HG03175 (cell line): ENCODE measurements around the gene PPP1R12C.
"Not testable (repeated sequence)": the region's sequence is repeated elsewhere in the genome, so short reads cannot be mapped to it uniquely, and the experiment has no call there.

ENCODE experiments used
- ATAC-seq: cut with Tn5 transposase; IDR thresholded peaks from one replicate; pipeline ENCODE4 v1.9.1; 2021; ENCODE audit warnings: mild to moderate bottlenecking, moderate library complexity; ENCODE audit not compliant: unreplicated experiment

PPP1R12C gene

DNA sequence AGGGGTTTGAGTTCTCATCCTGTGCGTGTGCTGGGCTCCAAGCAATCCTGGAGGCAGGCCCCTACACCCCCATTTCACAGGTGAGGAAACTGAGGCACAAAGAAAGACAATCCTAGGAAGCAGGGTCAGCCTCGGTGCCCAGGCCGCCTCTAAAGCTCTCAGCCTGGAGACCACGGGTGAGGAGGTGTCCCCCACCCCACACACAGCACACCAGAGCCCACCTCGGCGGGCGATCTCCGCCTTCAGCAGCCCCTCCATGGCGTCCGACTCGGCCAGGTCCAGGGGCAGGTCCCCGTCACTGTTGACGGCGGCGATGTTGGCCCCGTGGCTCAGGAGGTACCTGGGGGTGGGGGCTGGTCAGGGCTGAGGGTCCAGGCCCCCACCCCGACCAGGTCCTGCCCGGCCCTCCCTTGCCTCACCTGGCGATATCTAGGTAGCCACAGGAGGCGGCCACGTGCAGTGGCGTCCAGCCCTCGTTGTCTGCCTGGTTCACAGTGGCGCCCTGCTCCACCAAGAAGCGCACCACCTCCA is 5.1 kb downstream of the PPP1R12C start:
- no peak for ATAC-seq

DNA sequence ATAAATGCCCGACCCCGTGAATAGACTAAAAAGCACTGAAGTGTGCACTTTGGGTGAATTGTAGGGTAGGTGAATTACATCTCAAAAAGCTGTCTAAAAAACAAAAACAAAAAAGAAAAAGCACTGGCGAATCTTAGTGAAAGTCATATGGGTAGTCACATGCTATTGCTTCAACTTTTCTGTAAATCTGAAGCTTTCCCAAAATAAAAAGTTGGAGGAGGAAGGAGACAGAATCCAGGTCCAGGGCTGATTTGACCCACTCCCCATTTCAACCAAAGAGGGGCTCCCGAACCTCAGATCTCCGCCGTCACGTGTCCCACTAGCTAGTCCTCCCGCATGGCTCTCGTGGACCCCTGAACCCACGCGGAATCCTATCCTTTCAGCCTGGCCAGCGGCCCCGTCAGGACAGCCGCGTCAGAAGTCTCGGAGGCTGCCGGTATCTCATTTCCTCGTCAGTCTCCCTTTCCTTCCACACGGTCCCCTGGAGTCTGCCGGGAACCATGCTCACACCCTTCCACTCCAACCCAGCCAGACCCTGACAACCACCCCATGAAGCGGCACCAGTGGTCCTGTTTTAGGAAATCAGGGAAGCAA is 6.1 kb downstream of the PPP1R12C start:
- no peak for ATAC-seq

DNA sequence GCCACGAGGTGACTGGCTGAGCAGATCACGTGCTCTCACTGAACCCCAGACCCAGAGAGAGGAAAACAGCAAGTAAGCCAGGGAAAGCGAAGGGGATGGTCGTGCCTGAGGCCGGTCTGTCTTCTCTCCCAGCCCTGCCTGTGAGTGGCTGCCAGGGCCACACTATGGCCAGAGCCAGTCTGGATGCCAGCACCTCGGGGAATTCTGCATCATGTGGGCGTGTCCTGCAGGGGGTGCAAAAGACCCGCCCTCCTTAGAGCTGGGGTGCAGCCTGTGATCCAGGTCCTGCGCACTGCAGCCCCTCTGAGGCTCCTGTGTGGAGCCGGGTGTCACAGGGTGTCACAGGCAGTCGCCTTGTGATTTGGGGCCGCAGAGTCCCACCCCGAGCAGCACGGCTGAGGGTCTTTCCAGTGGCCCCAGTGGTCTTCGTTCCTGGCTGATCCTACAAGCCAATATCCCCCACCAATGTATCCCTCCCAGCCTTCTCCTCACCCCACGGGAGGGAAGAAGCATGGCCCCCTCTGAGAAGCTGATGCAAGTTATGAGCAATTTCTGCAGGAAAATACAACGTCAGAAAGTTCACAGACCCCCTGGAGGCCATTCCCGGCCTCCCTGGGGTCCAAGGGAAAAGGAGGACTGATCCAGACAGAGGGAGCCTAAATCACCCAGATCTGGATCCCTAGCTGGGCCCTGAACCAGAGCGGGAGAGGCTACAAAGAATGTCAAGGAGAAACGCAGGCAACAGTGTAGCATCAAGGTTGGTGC is 7.7 kb downstream of the PPP1R12C start:
- ATAC-seq: no peak

DNA sequence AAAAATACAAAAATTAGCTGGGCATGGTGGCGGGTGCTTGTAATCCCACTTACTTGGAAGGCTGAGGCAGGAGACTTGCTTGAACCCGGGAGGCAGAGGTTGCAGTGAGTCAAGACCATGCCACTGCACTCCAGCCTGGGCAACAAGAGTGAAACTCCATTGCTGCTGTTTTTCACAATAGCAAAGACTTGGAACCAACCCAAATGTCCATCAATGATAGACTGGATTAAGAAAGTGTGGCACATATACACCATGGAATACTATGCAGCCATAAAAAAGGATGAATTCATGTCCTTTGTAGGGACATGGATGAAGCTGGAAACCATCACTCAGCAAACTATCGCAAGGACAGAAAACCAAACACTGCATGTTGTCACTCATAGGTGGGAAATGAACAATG is 10.2 kb downstream of the PPP1R12C start:
- ATAC-seq: not testable (repeated sequence)

DNA sequence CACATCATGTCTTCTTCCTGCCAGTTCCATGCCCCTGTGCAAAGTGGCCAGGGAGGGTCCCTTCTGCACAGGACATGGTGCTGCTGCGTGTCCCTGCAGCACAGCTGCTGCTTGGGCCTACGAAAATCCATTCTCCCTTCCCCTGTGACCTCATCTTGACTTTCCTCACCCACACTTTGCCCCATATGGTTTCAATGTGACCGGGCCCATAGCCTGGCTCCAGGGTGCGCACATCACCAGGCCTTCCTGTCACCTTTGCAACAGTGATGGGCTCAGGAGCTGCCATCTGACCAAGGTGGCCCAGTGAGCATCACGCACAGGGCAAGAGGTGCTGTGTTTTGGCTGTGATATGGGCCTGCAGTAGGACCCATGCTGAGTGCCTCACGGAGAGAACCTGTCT is 10.8 kb downstream of the PPP1R12C start:
- ATAC-seq: no peak

DNA sequence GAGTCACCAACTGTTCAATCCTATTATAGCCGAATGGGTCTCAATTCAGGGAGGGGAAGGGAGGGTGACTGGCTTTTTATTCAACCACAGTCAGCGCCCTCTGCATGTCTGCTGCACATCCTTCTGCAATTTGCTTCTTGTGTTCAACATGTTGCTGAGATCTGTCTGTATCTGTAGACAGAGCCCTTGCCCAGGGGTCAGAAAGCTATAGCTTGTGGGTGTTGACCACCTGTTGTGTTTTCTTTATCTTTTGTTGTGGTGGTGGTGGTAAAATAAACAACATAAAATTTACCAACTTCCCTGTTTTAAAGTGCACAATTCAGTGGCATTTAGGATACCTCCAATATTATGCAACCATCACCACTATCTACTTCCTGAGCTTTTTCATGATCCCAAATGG is 12.2 kb downstream of the PPP1R12C start:
- no peak for ATAC-seq

DNA sequence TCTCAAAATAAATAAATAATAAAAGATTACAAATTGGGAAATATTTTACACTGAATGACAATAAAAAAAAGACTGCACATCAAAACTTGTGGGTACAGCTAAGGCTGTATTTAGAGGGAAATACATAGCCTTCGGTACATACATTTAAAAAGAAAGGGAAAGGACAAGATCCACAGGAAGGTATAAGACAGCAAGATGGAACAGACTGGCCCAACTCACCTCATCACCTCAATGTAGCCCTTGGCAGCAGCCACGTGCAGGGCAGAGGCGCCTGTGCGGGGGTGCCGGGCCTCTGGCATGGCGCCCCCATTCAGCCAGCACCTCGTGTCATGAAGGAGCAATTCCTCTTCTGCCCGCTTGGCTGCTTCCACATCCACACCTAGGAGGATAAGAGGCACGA is 14.2 kb downstream of the PPP1R12C start:
- ATAC-seq: no peak

DNA sequence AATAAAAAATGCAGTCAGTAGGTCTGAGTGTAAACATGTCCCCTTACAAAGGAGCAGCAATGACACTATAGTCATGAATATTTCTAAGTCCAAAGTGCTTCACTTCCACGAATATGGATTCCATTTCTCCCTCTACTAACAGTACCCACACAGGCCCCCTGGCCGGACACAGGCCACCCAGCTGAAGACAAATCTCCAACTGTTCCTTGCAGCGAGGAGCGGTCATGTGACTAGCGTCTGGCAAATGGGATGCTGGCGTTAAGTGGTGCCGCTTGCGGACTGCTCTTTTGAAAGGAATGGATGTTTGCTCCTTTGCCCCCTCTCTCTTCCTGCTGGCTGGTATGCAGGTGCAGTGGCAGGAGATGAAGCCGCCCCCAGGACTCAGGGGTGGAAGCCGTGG is 16.2 kb downstream of the PPP1R12C start:
- ATAC-seq: no peak

DNA sequence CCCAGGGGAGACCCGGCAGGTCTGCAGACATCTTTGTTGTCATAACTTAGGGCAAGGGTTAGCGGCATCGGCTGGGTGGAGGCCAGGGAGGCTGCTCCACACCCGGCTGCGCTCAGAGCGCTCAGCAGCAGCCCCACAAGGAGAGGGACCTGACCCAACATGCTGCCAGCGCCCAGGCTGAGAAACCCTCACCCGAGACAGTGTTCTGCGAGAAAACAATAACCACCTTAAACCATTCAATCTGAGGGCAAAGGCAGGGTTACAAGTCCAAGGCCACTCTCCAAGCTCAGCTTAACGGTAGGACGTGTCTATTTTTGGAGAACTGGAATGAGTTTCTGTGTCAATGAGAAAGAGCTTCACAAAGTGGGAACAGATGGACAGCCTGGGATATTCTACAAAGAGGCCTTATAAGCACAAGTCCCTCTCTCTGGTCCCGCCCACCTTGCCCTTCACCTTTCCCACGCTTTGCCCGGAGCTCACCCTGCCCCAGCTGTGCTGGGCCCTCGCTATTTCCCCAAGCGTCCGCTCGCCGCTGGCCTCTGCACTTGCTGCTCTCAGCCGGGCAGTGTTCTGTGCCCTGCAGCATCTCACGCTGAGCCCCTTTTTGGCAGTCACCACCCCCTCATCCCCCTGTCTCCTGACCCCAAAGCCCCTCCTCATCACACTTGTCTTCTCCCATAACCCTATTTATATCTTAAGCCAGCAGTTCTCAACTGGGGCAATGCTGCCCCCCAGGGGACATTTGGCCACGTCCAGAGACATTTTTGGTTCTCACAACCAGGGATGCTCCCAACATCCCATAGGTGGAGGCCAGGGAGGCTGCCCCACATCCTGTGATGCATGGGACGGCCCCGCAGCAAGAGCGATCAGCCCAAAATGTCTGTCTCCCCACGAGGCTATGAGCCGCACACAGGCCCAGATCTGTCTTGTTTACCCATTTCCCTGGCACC is 17.6 kb downstream of the PPP1R12C start:
- no peak for ATAC-seq

DNA sequence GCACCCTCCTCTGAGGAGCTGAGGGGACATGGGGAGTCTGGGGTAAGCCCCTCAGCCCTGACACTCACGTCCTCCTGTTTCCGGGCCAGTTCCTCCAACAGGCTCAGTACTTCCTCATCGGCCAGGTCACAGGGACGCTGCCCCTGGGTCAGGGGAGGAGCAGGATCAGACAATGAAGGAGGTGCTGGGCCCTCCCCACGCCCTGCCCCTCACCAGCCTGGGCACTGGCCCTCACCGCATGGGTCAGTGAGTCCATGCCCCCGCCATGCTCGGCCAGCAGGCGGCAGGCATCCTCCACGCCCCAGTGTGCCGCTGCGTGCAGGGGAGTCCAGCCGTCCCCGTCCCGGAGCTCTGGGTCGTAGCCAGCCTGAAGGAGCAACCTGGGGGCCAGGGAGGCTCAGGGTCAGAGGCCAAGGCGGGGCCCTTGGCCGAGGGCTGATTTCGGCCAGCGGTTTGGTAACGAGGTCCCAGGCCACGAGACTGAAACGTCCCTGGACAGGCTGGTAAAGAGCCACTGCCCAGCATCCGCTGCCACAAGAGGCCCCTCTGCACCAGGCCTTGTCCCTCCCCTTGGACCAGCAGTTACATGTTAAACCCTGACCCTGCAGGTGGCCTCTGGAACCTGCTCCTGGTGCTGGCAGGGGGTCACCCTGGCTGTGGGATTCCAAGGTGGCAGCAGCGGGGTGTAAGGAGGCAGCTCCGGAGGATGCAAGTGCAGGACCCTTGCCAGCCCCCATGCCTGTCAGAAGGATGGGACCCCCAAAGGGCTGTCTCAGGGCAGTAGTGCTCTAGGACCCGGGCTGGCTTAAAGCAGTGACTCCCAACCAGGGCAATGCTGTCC is 18.5 kb downstream of the PPP1R12C start:
- no peak for ATAC-seq

DNA sequence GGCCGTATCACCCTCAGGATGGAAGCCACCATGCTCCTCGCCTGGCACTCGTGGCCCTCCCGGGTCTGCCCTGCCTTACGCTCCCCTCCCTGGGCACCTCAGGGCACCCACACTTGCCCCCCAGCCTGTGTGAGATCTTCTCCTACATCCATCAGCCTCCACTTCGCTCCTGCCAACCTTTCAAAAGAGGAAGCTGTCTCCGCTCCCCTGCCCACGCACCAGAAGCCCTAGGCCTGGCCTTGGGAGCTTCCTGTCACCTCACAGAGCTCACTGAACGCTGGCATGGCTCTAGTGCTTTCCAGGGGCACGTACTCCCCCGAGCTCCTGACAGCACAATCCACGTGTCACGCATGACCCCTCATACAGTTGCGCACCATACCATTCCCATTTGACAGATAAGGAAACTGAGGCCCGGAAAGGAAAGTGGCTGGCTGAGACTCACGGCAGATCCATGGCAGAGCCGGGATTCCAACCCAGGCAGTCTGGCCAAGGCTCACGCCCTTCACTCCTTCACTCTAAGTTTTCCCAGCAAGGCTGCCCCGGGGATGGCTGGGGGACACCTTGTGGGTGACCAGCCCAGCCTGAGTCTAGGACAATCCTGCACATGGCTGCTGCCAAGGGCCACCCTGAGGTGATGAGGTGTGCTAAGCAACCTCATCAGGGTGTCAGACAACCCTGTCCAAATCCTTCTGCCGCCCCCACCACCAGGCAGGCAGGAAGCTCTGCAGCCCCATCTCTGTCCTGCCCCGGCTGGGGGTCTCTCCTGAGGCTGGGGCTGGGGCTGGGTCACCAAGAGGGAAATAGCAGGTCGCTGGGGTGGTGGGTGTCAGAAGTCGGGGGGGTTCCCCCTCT is 19.3 kb downstream of the PPP1R12C start:
- no peak for ATAC-seq

DNA sequence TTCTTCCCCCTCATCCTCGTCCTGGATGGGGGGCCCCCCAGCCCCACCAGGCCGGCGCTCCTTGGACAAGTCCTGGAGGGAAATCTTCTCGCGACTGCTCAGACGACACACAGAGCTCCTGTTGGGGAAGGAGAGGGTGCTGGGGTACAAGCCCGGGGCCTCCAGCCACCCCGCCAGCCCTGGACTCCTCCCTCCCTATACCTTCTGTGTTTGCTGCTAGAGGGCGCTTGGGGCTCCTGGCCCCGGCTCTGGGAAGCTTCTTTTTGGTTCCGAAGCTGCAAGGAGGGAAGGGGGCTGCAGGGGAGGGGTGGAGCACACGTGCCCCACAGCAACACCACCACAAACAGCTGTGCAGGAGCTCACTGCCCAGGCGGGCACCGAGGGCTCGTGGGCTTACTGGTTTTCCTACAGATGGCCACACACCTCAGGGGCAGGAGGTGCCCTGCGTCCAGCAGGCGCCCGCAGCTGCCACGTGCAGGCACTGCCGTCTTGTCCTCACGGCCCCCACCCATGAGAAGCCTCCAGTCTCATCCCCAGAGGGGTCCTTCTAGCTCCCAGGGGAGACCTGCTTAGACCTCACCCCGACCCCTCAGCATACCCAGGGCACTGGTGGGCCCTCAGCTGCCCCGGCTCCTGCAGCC is 21.3 kb downstream of the PPP1R12C start:
- ATAC-seq: no peak

DNA sequence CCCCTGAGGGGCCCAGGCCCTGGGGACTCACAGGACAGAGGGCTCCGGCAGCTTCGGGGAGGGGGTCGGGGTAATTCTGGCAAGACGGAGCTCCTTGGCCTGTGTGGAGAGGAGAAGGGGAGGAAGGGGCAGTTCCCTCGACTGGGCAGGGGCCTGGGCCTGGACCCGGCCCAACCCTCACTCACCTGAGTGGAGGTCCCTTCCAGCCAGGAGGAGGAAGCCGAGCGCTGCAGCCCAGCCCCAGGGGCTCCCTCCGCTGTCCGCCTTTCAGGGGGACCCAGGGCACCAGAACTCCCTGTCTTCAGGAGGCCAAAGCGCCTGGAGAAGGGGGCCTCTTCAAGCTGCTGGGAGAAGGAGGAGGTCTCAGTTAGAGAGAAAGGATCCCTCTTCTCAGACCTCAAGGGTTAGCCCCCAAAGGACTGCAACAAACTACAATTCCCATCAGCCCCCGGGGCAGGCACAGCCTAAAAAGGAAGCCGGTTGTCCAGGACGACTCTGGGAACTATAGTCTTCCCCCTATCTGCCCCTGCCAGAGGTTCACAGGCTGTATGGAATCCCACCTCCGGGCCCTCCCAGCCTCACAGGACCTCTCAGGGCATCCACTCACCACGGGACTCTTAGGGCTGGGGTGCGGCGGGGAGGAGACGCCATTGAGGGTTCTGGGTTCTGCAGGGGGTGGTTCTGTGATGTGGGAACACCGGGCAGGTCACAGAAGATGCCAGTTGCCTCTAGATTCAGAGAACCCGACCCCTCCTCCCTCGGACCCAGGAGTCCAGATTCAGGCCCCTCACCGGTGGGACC is 22.0 kb downstream of the PPP1R12C start:
- ATAC-seq: no peak

DNA sequence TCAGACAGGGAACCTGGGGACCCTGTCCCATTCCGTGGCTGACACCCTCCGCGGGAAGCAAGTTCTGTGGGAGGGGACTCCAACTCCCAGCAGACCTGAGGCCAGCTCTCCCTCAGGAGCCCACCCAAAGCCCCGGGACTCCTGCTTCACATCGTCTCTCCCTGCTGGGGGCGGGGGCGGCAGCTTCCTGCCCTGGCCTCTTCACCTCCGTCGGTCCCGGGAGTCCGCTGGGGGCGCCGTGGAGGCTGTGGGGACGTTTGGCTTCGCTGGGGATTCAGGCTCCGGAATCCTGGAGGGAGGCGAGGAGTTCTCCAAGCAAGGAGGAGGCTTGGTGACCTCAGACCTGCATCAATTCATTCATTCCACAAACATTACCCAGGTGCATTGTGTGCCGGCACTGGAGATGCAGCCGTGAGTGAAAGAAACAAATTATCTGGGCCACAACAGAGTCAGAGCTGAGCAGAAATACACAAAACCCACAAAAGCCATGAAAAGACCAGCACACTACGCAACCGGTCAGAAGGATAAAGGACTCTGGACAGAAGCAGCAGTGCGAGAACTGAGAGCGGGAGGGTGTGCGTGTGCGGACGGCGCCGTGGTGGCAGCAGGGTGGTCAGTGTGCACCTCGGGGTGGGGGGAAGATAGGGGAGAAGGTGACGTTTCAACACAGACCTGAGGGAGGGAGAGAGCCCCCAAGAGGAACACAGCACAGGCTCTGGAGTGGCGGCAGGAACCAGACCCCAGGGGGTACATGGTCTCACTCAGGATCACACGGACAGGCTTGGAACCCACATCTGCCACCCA is 22.8 kb downstream of the PPP1R12C start:
- ATAC-seq: no peak

DNA sequence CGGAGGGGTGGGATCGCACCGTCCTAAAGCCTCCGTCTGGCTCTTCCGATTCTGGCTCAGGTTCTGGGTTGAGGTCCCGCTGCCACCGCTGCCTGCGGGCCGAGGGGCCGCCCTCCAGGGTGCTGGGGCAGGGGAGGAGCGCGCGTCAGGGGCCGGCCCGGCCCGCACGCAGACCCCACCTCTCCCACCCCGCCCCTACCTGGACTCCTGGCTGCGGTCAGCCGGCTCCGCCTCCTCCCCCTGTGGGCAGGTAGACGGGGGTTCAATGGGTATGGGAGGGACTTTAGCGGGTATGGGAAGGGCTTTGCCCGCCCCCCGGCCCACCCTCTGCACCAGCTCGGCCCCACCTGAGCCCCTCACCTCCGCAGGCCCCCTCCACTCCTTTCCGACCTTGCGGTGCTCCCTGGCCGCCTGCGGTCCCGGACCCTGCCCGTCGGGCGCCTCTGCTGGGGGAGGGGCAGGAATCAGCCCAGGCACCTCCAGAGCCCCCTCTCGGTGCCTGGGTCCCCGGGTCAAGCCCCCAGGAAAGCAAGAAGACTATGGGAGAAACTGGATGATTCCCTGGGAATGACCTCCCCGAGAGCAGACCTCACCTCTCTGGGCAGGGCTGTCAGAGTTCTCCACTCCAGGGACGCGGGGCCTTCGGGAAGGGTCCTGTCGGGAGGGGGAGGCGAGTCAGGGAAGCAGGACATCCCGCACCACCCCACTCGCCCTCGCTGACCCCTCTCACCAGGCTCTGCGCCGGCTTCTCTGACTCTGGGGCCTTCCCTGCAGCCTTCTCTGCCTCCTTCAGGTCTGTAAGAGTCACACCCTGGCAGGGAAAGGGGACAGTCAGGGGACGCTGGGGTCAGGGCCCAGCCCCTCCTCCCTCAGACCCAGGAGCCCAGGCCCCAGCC is 24.8 kb downstream of the PPP1R12C start:
- ATAC-seq: no peak

DNA sequence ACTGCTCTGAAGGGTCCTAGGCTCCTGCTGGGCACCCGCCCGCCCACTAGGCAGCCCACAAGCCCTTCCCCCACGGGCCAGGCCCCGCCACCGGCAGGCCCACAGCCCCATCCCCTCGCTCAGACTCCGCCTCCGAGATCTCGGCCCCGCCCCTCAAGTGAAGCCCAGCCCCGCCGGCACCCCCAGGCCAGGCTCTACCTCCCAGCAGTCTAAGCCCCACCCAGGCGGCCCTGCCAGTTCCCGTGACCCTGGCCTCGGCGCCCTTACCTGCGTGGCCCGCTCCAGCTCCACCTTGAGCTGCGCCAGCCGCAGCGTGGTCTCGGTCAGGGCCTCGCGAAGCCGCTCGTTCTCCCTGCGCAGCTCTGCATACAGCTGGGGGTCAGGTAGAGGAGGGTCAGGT is 25.5 kb downstream of the PPP1R12C start:
- no peak for ATAC-seq
